GM12892 (cell line): Measurements from ENCODE around the gene SIK2.

Experiments
- POLR2A ChIP-seq: IDR thresholded peaks from 2 replicates; pipeline ENCODE4 v1.6.1; 2011; ENCODE audit warnings: low read depth, low read length, control low read depth
- TAF1 ChIP-seq: IDR thresholded peaks from 2 replicates; pipeline ENCODE4 v1.6.1; 2011; ENCODE audit warnings: low read depth, mild to moderate bottlenecking, control low read depth, low read length, borderline replicate concordance

- TF ChIP-seq POLR2A (no peak), TAF1 (no peak)
These were observed 132.1 kb downstream of the SIK2 start for GRCh38 chr11:111734101-111734953.
